Fibroblast of lung (primary cell): ENCODE measurements around the gene RAB31. TPM values are rescaled to one million over a fixed set of nuclear protein-coding genes. Genes with fewer than 3 reads are reported as not detected.

Experiments used
- DNase-seq, 2 donors: peaks; one replicate each; pipeline versions ENCODE4 v3.0.0 to v3.0.0-alpha.2; 2010; ENCODE audit warnings: low read depth in 2 of 2
- H2AFZ ChIP-seq: 2 replicates; pipeline ENCODE4 v1.5.1; 2012; ENCODE audit warnings: low read length, control low read depth, inconsistent platforms
- H3K27ac ChIP-seq: 2 replicates; pipeline ENCODE4 v1.5.1; 2011; ENCODE audit warnings: low read length, control low read depth; ENCODE audit not compliant: insufficient read depth
- H3K27me3 ChIP-seq: 2 replicates; pipeline ENCODE4 v1.5.1; 2011; ENCODE audit warnings: mild to moderate bottlenecking, low read length; ENCODE audit not compliant: control insufficient read depth, insufficient read depth
- H3K36me3 ChIP-seq: 2 replicates; pipeline ENCODE4 v1.5.1; 2011; ENCODE audit warnings: low read length; ENCODE audit not compliant: control insufficient read depth, insufficient read depth
- H3K4me1 ChIP-seq: 2 replicates; pipeline ENCODE4 v1.5.1; 2011; ENCODE audit warnings: low read length; ENCODE audit not compliant: control insufficient read depth, insufficient read depth; ENCODE audit errors: extremely low read depth
- H3K4me2 ChIP-seq: 2 replicates; pipeline ENCODE4 v1.5.1; 2011; ENCODE audit warnings: low read length, control low read depth; ENCODE audit not compliant: insufficient read depth; ENCODE audit errors: extremely low read depth
- H3K4me3 ChIP-seq, 4 experiments: fragments of 200-600 bp in 1 of 4; sonication (generic) in 1 of 4; replicated peaks in 1 of 4; 2 replicates each; pipeline ENCODE4 v1.5.1; 2011 to 2016; ENCODE audit warnings: low read length in 4 of 4, low read depth in 3 of 4, mild to moderate bottlenecking in 3 of 4, control low read depth in 2 of 4, inconsistent platforms in 1 of 4, mixed read lengths in 1 of 4; ENCODE audit not compliant: insufficient read depth in 1 of 4; ENCODE audit errors: control extremely low read depth in 1 of 4
- H3K79me2 ChIP-seq: 2 replicates; pipeline ENCODE4 v1.5.1; 2012; ENCODE audit warnings: mild to moderate bottlenecking, low read length, inconsistent platforms; ENCODE audit not compliant: control insufficient read depth, insufficient read depth
- H3K9ac ChIP-seq: 2 replicates; pipeline ENCODE4 v1.5.1; 2011; ENCODE audit warnings: mild to moderate bottlenecking, low read length, control low read depth; ENCODE audit not compliant: insufficient read depth
- H3K9me3 ChIP-seq: 2 replicates; pipeline ENCODE4 v1.5.1; 2012; ENCODE audit warnings: low read depth, low read length; ENCODE audit not compliant: control insufficient read depth, insufficient read depth
- H4K20me1 ChIP-seq: 2 replicates; pipeline ENCODE4 v1.5.1; 2011; ENCODE audit warnings: low read length; ENCODE audit not compliant: control insufficient read depth, insufficient read depth; ENCODE audit errors: extremely low read depth
- CTCF ChIP-seq, 2 donors: IDR thresholded peaks in 1 of 2; conservative IDR thresholded peaks in 1 of 2; 1 replicate in 1 of 2; 2 replicates in 1 of 2; pipeline ENCODE4 v1.5.1; 2011 to 2012; ENCODE audit warnings: low read length in 2 of 2, control low read depth in 1 of 2, inconsistent platforms in 1 of 2, low read depth in 1 of 2, mild to moderate bottlenecking in 1 of 2
- EZH2 ChIP-seq: IDR thresholded peaks from 2 replicates; pipeline ENCODE4 v1.5.1; 2012; ENCODE audit warnings: low read length, control low read depth, mild to moderate bottlenecking; ENCODE audit errors: missing control alignments
- polyA plus RNA-seq, 2 donors: library from polyadenylated mRNA; depleted of rRNA in 1 of 2; stranded (reverse) in 1 of 2; unstranded in 1 of 2; fragments of >200 nt; gene quantifications; 2 replicates each; pipeline ENCODE4 v1.2.1, GENCODE V29; 2011 to 2012; ENCODE audit warnings: missing spikeins in 1 of 2
- total RNA-seq: library from RNA; depleted of rRNA; stranded (reverse); fragments of >200 nt; gene quantifications from 2 replicates; pipeline ENCODE4 v1.2.1, GENCODE V29; 2014

The RAB31 gene
- total and polyA plus RNA-seq, 2 donors (not counting 1 experiment from before 2014, with no cell fraction given), result 29.6 to 47.1 TPM

GRCh38 chr18:9818423-9818734 is 110.3 kb downstream of the RAB31 start:
- Histone ChIP-seq H3K4me3 (no peak overlapping the region), H4K20me1 (no peaks in the 10 kb centered on the region), H3K9ac (no peak overlapping the region), H3K9me3 (no peaks in the 10 kb centered on the region), H2AFZ (no peak overlapping the region), H3K79me2 (no peaks in the 10 kb centered on the region), H3K27ac (no peak overlapping the region), H3K4me1 (peaks cover 7% of the 10 kb centered on the region), H3K27me3 (no peaks in the 10 kb centered on the region), H3K36me3 (no peaks in the 10 kb centered on the region), H3K4me2 (no peak overlapping the region)
- TF ChIP-seq EZH2, result no peak
- TF ChIP-seq CTCF (conservative IDR thresholded peaks at IDR 0.05 in 1 of 2, IDR thresholded peaks at IDR 0.05 in 1 of 2; ENCODE audit: low read depth in 1 of 2, low read length in 2 of 2), result no peak
- DNase-seq, result no peak

- DNase-seq, result no peak
- Histone ChIP-seq H3K36me3 (no peaks in the 10 kb centered on the region), H3K9me3 (no peaks in the 10 kb centered on the region), H3K9ac (no peak overlapping the region), H3K27me3 (no peaks in the 10 kb centered on the region), H3K4me1 (peaks cover 16% of the 10 kb centered on the region), H3K4me3 (no peak overlapping the region), H4K20me1 (no peaks in the 10 kb centered on the region), H3K27ac (no peak overlapping the region), H3K79me2 (no peaks in the 10 kb centered on the region), H3K4me2 (no peak overlapping the region), H2AFZ (no peak overlapping the region)
- TF ChIP-seq CTCF (conservative IDR thresholded peaks at IDR 0.05 in 1 of 2, IDR thresholded peaks at IDR 0.05 in 1 of 2; ENCODE audit: low read depth in 1 of 2, low read length in 2 of 2), result no peak
- TF ChIP-seq EZH2, result no peak
These were observed 112.0 kb downstream of the RAB31 start for GRCh38 chr18:9820127-9820526.

DNA sequence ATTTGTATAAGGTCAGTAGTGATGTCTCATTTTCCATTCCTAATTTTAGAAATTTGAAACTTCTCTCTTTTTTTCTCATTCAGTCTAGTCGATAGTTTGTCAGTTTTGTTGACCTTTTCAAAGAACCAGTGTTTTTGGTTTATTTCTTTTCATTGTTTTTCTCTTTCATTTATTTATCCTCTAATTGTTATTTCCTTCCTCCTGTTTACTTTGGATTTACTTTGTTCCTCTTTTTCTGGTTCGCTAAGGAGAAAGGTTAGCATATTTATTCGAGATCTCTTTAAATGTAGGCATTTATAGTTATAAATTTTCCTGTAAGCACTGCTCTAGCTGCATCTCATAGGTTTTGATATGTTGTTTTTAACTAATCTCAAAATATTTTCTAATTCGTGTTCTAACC is 112.6 kb downstream of the RAB31 start:
- no peaks in the 10 kb centered on the region for H3K79me2 ChIP-seq
- H3K9ac ChIP-seq, result no peak overlapping the region
- no peaks in the 10 kb centered on the region for H4K20me1 ChIP-seq
- no peak overlapping the region for H3K27ac ChIP-seq
- H3K36me3 ChIP-seq, result no peaks in the 10 kb centered on the region
- H3K9me3 ChIP-seq, result no peaks in the 10 kb centered on the region
- no peak overlapping the region for H3K4me3 ChIP-seq
- H3K27me3 ChIP-seq, result no peaks in the 10 kb centered on the region
- no peak overlapping the region for H2AFZ ChIP-seq
- TF ChIP-seq CTCF (conservative IDR thresholded peaks at IDR 0.05 in 1 of 2, IDR thresholded peaks at IDR 0.05 in 1 of 2; ENCODE audit: low read depth in 1 of 2, low read length in 2 of 2), result no peak
- TF ChIP-seq EZH2, result no peak
- H3K4me1 ChIP-seq, result peaks cover 20% of the 10 kb centered on the region
- no peak for DNase-seq
- H3K4me2 ChIP-seq, result no peak overlapping the region
